Erythroblast (primary cell): ENCODE results near the gene ABTB1.

Experiments
- GATA1 ChIP-seq: IDR thresholded peaks from 2 replicates; pipeline ENCODE4 v1.6.1; 2011; ENCODE audit warnings: low read depth, mild to moderate bottlenecking, control low read depth, low read length, moderate library complexity
- POLR2A ChIP-seq: IDR thresholded peaks from 2 replicates; pipeline ENCODE4 v1.6.1; 2011; ENCODE audit warnings: mild to moderate bottlenecking, low read length

- TF ChIP-seq POLR2A (no peak), GATA1 (no peak)
Observed at GRCh38 chr3:127708837-127709236, 36.1 kb downstream of the ABTB1 start.
